Heart left ventricle (tissue), 16 donors: ENCODE measurements around the gene GPRIN1. TPM values are rescaled to one million over a fixed set of nuclear protein-coding genes. Genes with fewer than 3 reads are reported as not detected.

ENCODE experiments used
- ATAC-seq, 4 donors: fragments of 200-7000 bp; cut with Tn5 transposase; one replicate each; pipeline ENCODE4 v1.9.1; 2020 to 2022; ENCODE audit warnings: moderate library complexity in 4 of 4, mild to moderate bottlenecking in 3 of 4, moderate number of reproducible peaks in 1 of 4
- DNase-seq, 5 donors: peaks; one replicate each; pipeline ENCODE4 v3.0.0-alpha.2; 2020
- H3K27ac ChIP-seq, 12 donors: fragments of 200-600 bp; sonication (generic) in 4 of 12; one replicate each; pipeline versions ENCODE4 v1.5.0 to v1.8.0; 2016 to 2022; ENCODE audit warnings: mild to moderate bottlenecking in 2 of 12
- H3K27me3 ChIP-seq, 9 donors: fragments of 200-600 bp; sonication (generic) in 2 of 9; one replicate each; pipeline versions ENCODE4 v1.5.1 to v1.8.0; 2016 to 2022; ENCODE audit warnings: mild to moderate bottlenecking in 3 of 9
- H3K36me3 ChIP-seq, 9 donors: fragments of 200-600 bp; sonication (generic) in 2 of 9; one replicate each; pipeline versions ENCODE4 v1.5.0 to v1.8.0; 2018 to 2022; ENCODE audit warnings: mild to moderate bottlenecking in 2 of 9
- H3K4me1 ChIP-seq, 12 donors: fragments of 200-600 bp; sonication (generic) in 4 of 12; one replicate each; pipeline versions ENCODE4 v1.5.0 to v1.8.0; 2016 to 2022; ENCODE audit warnings: mild to moderate bottlenecking in 3 of 12
- H3K4me3 ChIP-seq, 12 donors: fragments of 200-600 bp; sonication (generic) in 4 of 12; one replicate each; pipeline versions ENCODE4 v1.5.0 to v1.8.0; 2017 to 2022; ENCODE audit warnings: mild to moderate bottlenecking in 9 of 12, moderate library complexity in 4 of 12
- H3K9me3 ChIP-seq, 12 donors: fragments of 200-600 bp; sonication (generic) in 4 of 12; one replicate each; pipeline versions ENCODE4 v1.5.0 to v1.8.0; 2016 to 2022; ENCODE audit warnings: mild to moderate bottlenecking in 1 of 12
- CTCF ChIP-seq, 12 donors: fragments of 200-600 bp; sonication (generic) in 4 of 12; IDR thresholded peaks; one replicate each; pipeline versions ENCODE4 v1.5.0 to v1.8.0; 2018 to 2022; ENCODE audit warnings: antibody characterized with exemption in 12 of 12, mild to moderate bottlenecking in 5 of 12
- POLR2A ChIP-seq, 2 donors: fragments of 450-650 bp; IDR thresholded peaks; one replicate each; pipeline ENCODE4 v1.6.1; 2017; ENCODE audit warnings: antibody characterized with exemption in 2 of 2, mild to moderate bottlenecking in 2 of 2, moderate library complexity in 2 of 2
- WGBS, 4 donors: extraction: QIAGEN DNeasy Blood & Tissue Kit in 2 of 4; methylation state at CpG; one replicate each; pipeline versions ENCODE4 v1.1.5 to v1.1.7; 2013 to 2018; 5-methylcytosine and 5-hydroxymethylcytosine counted together
- intact Hi-C, 10 donors: fragments of 100-400 bp; cut with DNase I; formaldehyde crosslinking; loops; one replicate each; pipeline versions ENCODE4 v1.11.1 to v1.14.2; 2022
- polyA plus RNA-seq, 2 donors: library from polyadenylated mRNA; stranded (reverse); fragments of 200-250 nt; gene quantifications; one replicate each; pipeline ENCODE4 v1.2.3, GENCODE V29; 2013
- total RNA-seq, 9 donors: library from RNA; depleted of rRNA in 2 of 9; stranded (reverse); fragments of >200 nt in 2 of 9; fragmentation: NEBNext Ultra II Directional in 3 of 9; extraction: Animal tissue kit (Norgen Biotek cat#: 25700) in 3 of 9; gene quantifications; one replicate each; pipeline versions ENCODE4 v1.1.0 to v1.2.4, GENCODE V29; 2016 to 2023
- donor health status: ischemic (EF 13 %, LVEDD 7.1; RV severe dilation, severe dysfunction).
- donor health status: healthy with polysubstance abuse.
- donor health status: DM: no; HTN: yes; CAD: no.
- donor health status: DM: no; HTN: no; CAD: no.
- donor health status: ischemic (EF 25% LVEDD 6.9; RV normal size, moderate dysfunction).
- donor health status: ischemic (EF 25% LVEDD 5.7; RV mildly dilated, moderate dysfunction).
- donor health status: healthy.
- donor health status: DM: yes; HTN: yes; CAD: no.
- donor health status: ischemic (EF 35%, LVEDD 5.7; RV mildly dilated, moderate dysfunction).
- donor health status: nonischemic (EF 11% LVEDD 7.7; RV severe dilation, severe dysfunction).
- donor health status: DM: yes; HTN: yes; CAD: no.
- donor health status: PGD.
- donor health status: ischemic (EF 29% LVEDD 5.4; RV normal size, mild dysfunction).
- donor health status: nonischemic (EF 23%, LVEDD 6.1; RV moderate dilation, normal function).

GPRIN1 gene
- total and polyA plus RNA-seq, 11 donors: 0.15 to 1.9 (median 0.36) TPM

DNA sequence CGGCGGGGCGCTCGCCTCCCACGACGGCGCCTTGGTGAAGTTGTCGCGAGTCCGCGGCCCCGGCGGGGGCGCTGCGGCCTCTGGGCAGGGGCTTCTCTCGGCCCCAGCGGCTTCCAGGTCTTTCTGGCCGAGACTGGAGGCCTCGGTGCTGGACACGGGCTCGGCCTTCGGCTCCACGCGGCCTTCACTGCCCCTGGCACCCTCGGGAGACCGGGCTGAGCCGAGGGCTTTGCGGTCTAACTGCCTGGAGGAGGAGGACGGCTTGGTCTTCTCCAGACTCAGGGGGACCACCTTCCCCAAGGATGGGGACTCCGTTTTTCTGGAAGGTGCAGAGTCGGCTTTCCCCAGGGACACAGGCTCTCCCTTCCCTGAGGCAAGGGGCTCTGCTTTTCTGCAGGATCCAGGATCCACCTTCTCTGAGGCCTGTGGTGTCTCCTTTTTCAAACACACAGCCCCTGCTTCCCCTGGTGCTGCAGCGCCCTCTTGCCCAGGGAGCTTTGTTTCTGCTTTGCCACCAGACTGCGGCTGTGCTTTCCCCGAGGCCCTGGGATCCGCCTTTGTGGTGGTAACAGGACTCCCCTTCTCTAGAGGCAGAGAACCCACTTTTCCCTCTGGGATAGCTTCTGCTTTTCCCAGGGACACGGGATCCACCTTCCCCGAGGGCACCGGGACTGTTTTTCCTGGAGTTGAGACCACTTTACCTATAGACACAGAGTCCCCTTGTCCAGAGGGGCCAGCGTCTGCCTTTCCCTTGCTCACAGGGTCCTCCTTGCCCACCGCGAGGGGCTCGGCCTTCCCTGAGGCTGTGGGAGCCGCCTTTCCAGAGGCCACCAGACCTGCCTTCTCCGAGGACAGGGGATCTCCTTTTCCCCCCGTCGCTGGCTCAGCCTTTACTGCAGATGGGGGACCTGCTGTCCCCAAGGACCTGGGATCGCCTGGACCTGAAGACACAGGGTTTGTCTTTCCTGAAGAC is 12.3 kb downstream of the GPRIN1 start:
- WGBS, 4 donors: 60 to 95% (median 69%) methylated on average over 19 to 47 of the region's 47 CpGs
- Histone ChIP-seq H3K4me1 (peaks cover 0 to 12% (median 0%) of the 10 kb centered on the region in 12 donors), H3K9me3 (no peaks in the 10 kb centered on the region), H3K27ac (no peak overlapping the region), H3K36me3 (no peaks in the 10 kb centered on the region), H3K27me3 (peaks cover 0 to 17% (median 0%) of the 10 kb centered on the region in 9 donors), H3K4me3 (peak overlapping the region in 7 of 12 donors; percentile 38 to 50 (median 46))
- no peak for TF ChIP-seq CTCF (IDR thresholded peaks at IDR 0.05)
- TF ChIP-seq POLR2A (IDR thresholded peaks at IDR 0.05): no peak
- intact Hi-C loops: no loop called here
- ATAC-seq: no peak
- DNase-seq: no peak

DNA sequence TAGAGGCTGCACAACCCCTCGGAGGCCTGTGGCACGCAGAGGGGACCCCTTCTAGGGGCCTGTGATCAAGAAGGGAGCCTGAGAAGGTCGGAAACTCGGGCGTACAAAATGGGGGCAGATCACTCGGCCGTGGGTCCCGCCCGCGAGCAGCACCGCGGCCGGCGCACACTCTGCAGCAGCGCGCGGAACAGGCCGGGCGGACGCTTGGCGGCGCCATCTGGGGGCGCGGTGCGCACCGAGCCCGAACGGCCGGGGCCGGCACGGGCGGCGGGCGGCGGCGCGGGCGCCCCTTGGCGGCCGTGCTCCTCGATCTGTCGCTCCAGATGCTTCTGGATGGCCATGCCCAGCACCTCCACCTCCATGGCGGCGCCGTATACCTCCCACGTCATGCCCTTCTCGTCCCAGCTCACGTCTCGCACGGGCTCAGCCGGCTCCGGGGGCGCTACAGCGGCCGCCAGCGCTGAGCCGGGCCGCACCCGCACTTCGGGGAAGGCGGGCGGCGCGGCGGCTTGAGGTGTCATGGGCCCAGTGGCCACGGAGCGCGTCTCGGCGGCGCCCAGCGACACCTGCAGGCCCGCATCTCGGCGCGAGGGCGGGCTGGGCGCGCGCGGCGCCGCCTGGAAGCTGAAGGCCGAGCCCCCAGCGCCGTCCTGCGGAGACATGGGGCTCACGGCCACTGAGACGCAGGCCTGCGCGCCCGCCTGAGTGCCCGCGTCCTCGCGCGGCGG is 13.1 kb downstream of the GPRIN1 start:
- intact Hi-C loops: no loop called here
- no peaks in the 10 kb centered on the region for H3K36me3 ChIP-seq
- peaks cover 0 to 12% (median 0%) of the 10 kb centered on the region in 12 donors for H3K4me1 ChIP-seq
- peak in 7 of 12 donors; percentile 6 to 50 (median 29) for TF ChIP-seq CTCF (IDR thresholded peaks at IDR 0.05)
- TF ChIP-seq POLR2A (IDR thresholded peaks at IDR 0.05): no peak
- H3K4me3 ChIP-seq: peak overlapping the region in 9 of 12 donors; percentile 24 to 50 (median 46)
- WGBS, 4 donors: 0 to 8% (median 3%) methylated on average over 1 to 98 of the region's 98 CpGs
- H3K9me3 ChIP-seq: no peaks in the 10 kb centered on the region
- no peak overlapping the region for H3K27ac ChIP-seq
- peaks cover 0 to 17% (median 0%) of the 10 kb centered on the region in 9 donors for H3K27me3 ChIP-seq
- DNase-seq (peak in 3 of 5 donors; percentile 40 to 44 (median 42)), ATAC-seq (peak in 3 of 4 donors; percentile 69 to 90 (median 80))

- Histone ChIP-seq H3K27ac (no peak overlapping the region), H3K9me3 (no peaks in the 10 kb centered on the region), H3K36me3 (no peaks in the 10 kb centered on the region), H3K4me3 (peak overlapping the region in 2 of 12 donors; percentile 49 to 50), H3K27me3 (peaks cover 0 to 17% (median 0%) of the 10 kb centered on the region in 9 donors), H3K4me1 (peaks cover 0 to 12% (median 0%) of the 10 kb centered on the region in 12 donors)
- intact Hi-C loops: no loop called here
- ATAC-seq (no peak), DNase-seq (no peak)
- 81 to 88% (median 84%) methylated on average over 23 of the region's 23 CpGs for WGBS, 4 donors
- no peak for TF ChIP-seq POLR2A (IDR thresholded peaks at IDR 0.05)
- no peak for TF ChIP-seq CTCF (IDR thresholded peaks at IDR 0.05)
These were observed 13.8 kb downstream of the GPRIN1 start for GRCh38 chr5:176596069-176596644.
